H9 (cell line): ENCODE results near the gene CHCHD3. TPM values are rescaled to one million over a fixed set of nuclear protein-coding genes. Genes with fewer than 3 reads are reported as not detected.

Source experiments
- DNase-seq: peaks from one replicate; pipeline ENCODE4 v3.0.0-alpha.2; 2017
- H2AFZ ChIP-seq: one replicate; pipeline ENCODE4 v1.6.1; 2013; ENCODE audit warnings: mild to moderate bottlenecking, low read length, control low read depth, moderate library complexity
- H2AK5ac ChIP-seq: 2 replicates; pipeline ENCODE4 v1.6.1; 2013; ENCODE audit warnings: low read length, control low read depth, mixed read lengths; ENCODE audit not compliant: insufficient read length
- H2BK120ac ChIP-seq: one replicate; pipeline ENCODE4 v1.6.1; 2013; ENCODE audit warnings: low read depth, mild to moderate bottlenecking, low read length, control low read depth, inconsistent platforms; ENCODE audit not compliant: poor library complexity, severe bottlenecking
- H2BK12ac ChIP-seq: 2 replicates; pipeline ENCODE4 v1.6.1; 2013; ENCODE audit warnings: low read length, control low read depth, mixed read lengths, low read depth; ENCODE audit not compliant: insufficient read length
- H2BK15ac ChIP-seq: 2 replicates; pipeline ENCODE4 v1.6.1; 2013; ENCODE audit warnings: low read depth, low read length, control low read depth
- H2BK20ac ChIP-seq: one replicate; pipeline ENCODE4 v1.6.1; 2013; ENCODE audit warnings: low read depth, mild to moderate bottlenecking, low read length, control low read depth, inconsistent platforms; ENCODE audit not compliant: poor library complexity, severe bottlenecking
- H2BK5ac ChIP-seq: 2 replicates; pipeline ENCODE4 v1.6.1; 2013; ENCODE audit warnings: low read length, control low read depth, mixed read lengths; ENCODE audit not compliant: insufficient read length
- H3K14ac ChIP-seq: 2 replicates; pipeline ENCODE4 v1.6.1; 2013; ENCODE audit warnings: low read length, control low read depth; ENCODE audit not compliant: insufficient read depth
- H3K18ac ChIP-seq: 2 replicates; pipeline ENCODE4 v1.6.1; 2013; ENCODE audit warnings: low read depth, mild to moderate bottlenecking, mixed read lengths, low read length, control low read depth; ENCODE audit not compliant: insufficient read length
- H3K23ac ChIP-seq: 2 replicates; pipeline ENCODE4 v1.6.1; 2013; ENCODE audit warnings: low read length, control low read depth, mixed read lengths, low read depth; ENCODE audit not compliant: insufficient read length
- H3K23me2 ChIP-seq: 2 replicates; pipeline ENCODE4 v1.6.1; 2013; ENCODE audit warnings: low read depth, mild to moderate bottlenecking, mixed read lengths, low read length, control low read depth; ENCODE audit not compliant: insufficient read length, poor library complexity, severe bottlenecking
- H3K27ac ChIP-seq: 2 replicates; pipeline ENCODE4 v1.5.1; 2013; ENCODE audit warnings: low read length, control low read depth, mixed read lengths, low read depth; ENCODE audit not compliant: insufficient read length
- H3K27me3 ChIP-seq: 2 replicates; pipeline ENCODE4 v1.6.1; 2013; ENCODE audit warnings: low read length, control low read depth, inconsistent platforms; ENCODE audit not compliant: insufficient read depth
- H3K4ac ChIP-seq: 2 replicates; pipeline ENCODE4 v1.6.1; 2013; ENCODE audit warnings: low read depth, mild to moderate bottlenecking, control low read depth, inconsistent platforms, low read length, moderate library complexity
- H3K4me1 ChIP-seq: 2 replicates; pipeline ENCODE4 v1.6.1; 2013; ENCODE audit warnings: low read length, control low read depth, inconsistent platforms; ENCODE audit not compliant: insufficient read depth
- H3K4me2 ChIP-seq: 2 replicates; pipeline ENCODE4 v1.6.1; 2013; ENCODE audit warnings: low read length, control low read depth, mixed read lengths; ENCODE audit not compliant: insufficient read length, insufficient read depth
- H3K56ac ChIP-seq: 2 replicates; pipeline ENCODE4 v1.6.1; 2013; ENCODE audit warnings: low read depth, mild to moderate bottlenecking, mixed read lengths, low read length, control low read depth; ENCODE audit not compliant: insufficient read length
- H3K79me1 ChIP-seq: 2 replicates; pipeline ENCODE4 v1.6.1; 2013; ENCODE audit warnings: low read depth, mild to moderate bottlenecking, moderate library complexity, low read length, control low read depth, inconsistent platforms; ENCODE audit not compliant: insufficient read depth, poor library complexity, severe bottlenecking
- H3K79me2 ChIP-seq: 2 replicates; pipeline ENCODE4 v1.6.1; 2013; ENCODE audit warnings: low read length, control low read depth, inconsistent platforms; ENCODE audit not compliant: insufficient read depth
- H3K9ac ChIP-seq: 2 replicates; pipeline ENCODE4 v1.6.1; 2013; ENCODE audit warnings: low read length, control low read depth, mixed read lengths; ENCODE audit not compliant: insufficient read length; ENCODE audit errors: extremely low read depth
- H3K9me3 ChIP-seq: one replicate; pipeline ENCODE4 v1.6.1; 2013; ENCODE audit warnings: low read depth, low read length, inconsistent platforms; ENCODE audit not compliant: control insufficient read depth
- H3T11ph ChIP-seq: one replicate; pipeline ENCODE4 v1.6.1; 2013; ENCODE audit warnings: mild to moderate bottlenecking, low read length, control low read depth, inconsistent platforms
- H4K20me1 ChIP-seq: one replicate; pipeline ENCODE4 v1.6.1; 2013; ENCODE audit not compliant: control insufficient read depth, insufficient read length, insufficient read depth
- H4K5ac ChIP-seq: 2 replicates; pipeline ENCODE4 v1.6.1; 2013; ENCODE audit warnings: low read depth, mild to moderate bottlenecking, mixed read lengths, low read length, control low read depth; ENCODE audit not compliant: insufficient read length
- H4K8ac ChIP-seq: replicated peaks from 2 replicates; pipeline ENCODE4 v1.6.1; 2013; ENCODE audit warnings: low read length, control low read depth, mixed read lengths, low read depth; ENCODE audit not compliant: insufficient read length
- H4K91ac ChIP-seq: 2 replicates; pipeline ENCODE4 v1.6.1; 2013; ENCODE audit warnings: low read depth, mild to moderate bottlenecking, moderate library complexity, mixed read lengths, low read length, control low read depth; ENCODE audit not compliant: insufficient read length
- H3K27ac Mint-ChIP-seq, 3 experiments: 2 replicates in 2 of 3; 3 replicates in 1 of 3; pipeline ENCODE4 v1.8.0; 2020 to 2021; ENCODE audit warnings: mixed read lengths in 3 of 3, mild to moderate bottlenecking in 1 of 3, moderate library complexity in 1 of 3
- H3K27me3 Mint-ChIP-seq: 2 replicates; pipeline ENCODE4 v1.8.0; 2021; ENCODE audit warnings: low read depth, mild to moderate bottlenecking, moderate library complexity, mixed read lengths
- H3K36me3 Mint-ChIP-seq, 3 experiments: 2 replicates in 2 of 3; 3 replicates in 1 of 3; pipeline ENCODE4 v1.8.0; 2020 to 2021; ENCODE audit warnings: low read depth in 3 of 3, mixed read lengths in 3 of 3; ENCODE audit not compliant: insufficient read depth in 1 of 3
- H3K4me1 Mint-ChIP-seq, 2 experiments: 2 replicates each; pipeline ENCODE4 v1.8.0; 2020; ENCODE audit warnings: mixed read lengths in 2 of 2
- H3K4me3 Mint-ChIP-seq, 2 experiments: 2 replicates in 1 of 2; 3 replicates in 1 of 2; pipeline ENCODE4 v1.8.0; 2020 to 2021; ENCODE audit warnings: mild to moderate bottlenecking in 2 of 2, mixed read lengths in 2 of 2, moderate library complexity in 1 of 2
- H3K9me3 Mint-ChIP-seq, 2 experiments: 2 replicates in 1 of 2; 3 replicates in 1 of 2; pipeline ENCODE4 v1.8.0; 2020; ENCODE audit warnings: mild to moderate bottlenecking in 2 of 2, mixed read lengths in 2 of 2, moderate library complexity in 1 of 2
- CTCF ChIP-seq: fragments of 200-600 bp; sonication (generic); conservative IDR thresholded peaks from 3 replicates; pipeline ENCODE4 v1.8.0; 2021; ENCODE audit warnings: antibody characterized with exemption, mild to moderate bottlenecking
- WGBS: extraction: QIAGEN DNeasy Blood & Tissue Kit; methylation state at CpG from one replicate; pipeline ENCODE4 v1.1.7; 2013; ENCODE audit warnings: missing lambda C conversion rate, low lambda C conversion rate, mixed read lengths; ENCODE audit not compliant: insufficient read length; ENCODE audit errors: extremely low coverage; 5-methylcytosine and 5-hydroxymethylcytosine counted together
- total RNA-seq: library from RNA; stranded (reverse); gene quantifications from 2 replicates; pipeline ENCODE4 v1.2.1, GENCODE V29; 2021

The CHCHD3 gene
- total RNA-seq, 1 experiment from 2014 or later = 104 TPM

GRCh38 chr7:133039614-133040013, 42.3 kb downstream of the CHCHD3 start:
- no CpG with 5 or more reads among the region's 2 CpGs for WGBS
- Histone ChIP-seq H2BK12ac (no peak overlapping the region), H4K8ac (no peak overlapping the region), H3K9me3 (no peaks in the 10 kb centered on the region), H2BK15ac (no peak overlapping the region), H3K4me1 (peaks cover 5% of the 10 kb centered on the region), H2BK5ac (no peak overlapping the region), H2AK5ac (no peak overlapping the region), H3T11ph (no peak overlapping the region), H3K27me3 (no peaks in the 10 kb centered on the region), H3K23me2 (no peaks in the 10 kb centered on the region), H3K18ac (no peak overlapping the region), H2AFZ (no peak overlapping the region), H3K56ac (no peak overlapping the region), H2BK20ac (no peak overlapping the region), H3K79me1 (peaks cover 3% of the 10 kb centered on the region), H3K79me2 (peaks cover 17% of the 10 kb centered on the region; the same call in 1 of the 2 replicates), H3K4ac (no peak overlapping the region), H4K20me1 (no peaks in the 10 kb centered on the region), H3K23ac (no peak overlapping the region), H4K91ac (no peak overlapping the region), H3K4me2 (no peak overlapping the region), H3K9ac (no peak overlapping the region), H3K27ac (no peak overlapping the region), H4K5ac (no peak overlapping the region), H2BK120ac (no peak overlapping the region), H3K14ac (no peak overlapping the region)
- Mint-ChIP-seq H3K27ac (peak overlapping the region in 2 of 3 experiments; percentile 35 to 48; a peak in 3 of 7 replicates), H3K9me3 (no peaks in the 10 kb centered on the region), H3K4me3 (no peak overlapping the region), H3K36me3 (peaks cover 4 to 8% (median 6%) of the 10 kb centered on the region in 3 experiments; a peak in 5 of 7 replicates), H3K4me1 (peaks cover 27 to 32% of the 10 kb centered on the region in 2 experiments), H3K27me3 (no peaks in the 10 kb centered on the region)
- no peak for TF ChIP-seq CTCF
- DNase-seq = no peak
